OCI-LY1 (cell line): ENCODE results near the gene FAIM.

ENCODE experiments used
- H2AFZ ChIP-seq: fragments of 200-600 bp; sonication (generic), shearing (Covaris generic); 2 replicates; pipeline ENCODE4 v1.6.0; 2014; ENCODE audit warnings: antibody characterized with exemption, mild to moderate bottlenecking, low read length
- H3F3A ChIP-seq: fragments of 200-600 bp; sonication (generic), shearing (Covaris generic); 2 replicates; pipeline ENCODE4 v1.6.0; 2014; ENCODE audit warnings: mild to moderate bottlenecking, antibody characterized with exemption, low read length, moderate library complexity; ENCODE audit not compliant: insufficient read depth
- H3K27ac ChIP-seq: fragments of 200-600 bp; sonication (generic); 2 replicates; pipeline ENCODE4 v1.5.1; 2014; ENCODE audit warnings: low read length, mixed run types, mild to moderate bottlenecking, low read depth; ENCODE audit not compliant: poor library complexity, severe bottlenecking
- H3K27me3 ChIP-seq: fragments of 200-600 bp; sonication (generic); 2 replicates; pipeline ENCODE4 v1.6.0; 2014; ENCODE audit warnings: antibody characterized with exemption, mild to moderate bottlenecking, low read length, moderate library complexity; ENCODE audit not compliant: insufficient read depth
- H3K36me3 ChIP-seq: fragments of 200-600 bp; sonication (generic); 2 replicates; pipeline ENCODE4 v1.6.1; 2014; ENCODE audit warnings: mild to moderate bottlenecking, antibody characterized with exemption, low read length, moderate library complexity, mixed read lengths; ENCODE audit not compliant: insufficient read depth
- H3K4me1 ChIP-seq: fragments of 200-600 bp; sonication (generic); 2 replicates; pipeline ENCODE4 v1.5.1; 2014; ENCODE audit warnings: mild to moderate bottlenecking, low read length, moderate library complexity; ENCODE audit not compliant: insufficient read depth, severe bottlenecking
- H3K4me2 ChIP-seq: fragments of 200-600 bp; sonication (generic), shearing (Covaris generic); 2 replicates; pipeline ENCODE4 v1.6.1; 2014; ENCODE audit warnings: low read length
- H3K4me3 ChIP-seq: fragments of 200-600 bp; sonication (generic); 2 replicates; pipeline ENCODE4 v1.5.1; 2014; ENCODE audit warnings: low read length, low read depth, mild to moderate bottlenecking, mixed read lengths; ENCODE audit not compliant: poor library complexity, severe bottlenecking
- H3K79me2 ChIP-seq: fragments of 200-600 bp; shearing (Covaris generic); 2 replicates; pipeline ENCODE4 v1.6.1; 2016; ENCODE audit warnings: mixed run types, low read length, mixed read lengths; ENCODE audit not compliant: insufficient read depth
- H3K9ac ChIP-seq: fragments of 200-600 bp; sonication (generic), shearing (Covaris generic); 2 replicates; pipeline ENCODE4 v1.6.1; 2014; ENCODE audit warnings: mild to moderate bottlenecking, low read length, mixed read lengths
- H3K9me2 ChIP-seq: fragments of 200-600 bp; sonication (generic), shearing (Covaris generic); 2 replicates; pipeline ENCODE4 v1.6.1; 2014; ENCODE audit warnings: low read depth, mild to moderate bottlenecking, low read length, mixed read lengths
- H3K9me3 ChIP-seq: fragments of 200-600 bp; shearing (Covaris generic); 2 replicates; pipeline ENCODE4 v1.6.1; 2014; ENCODE audit warnings: low read length, mixed read lengths
- H4K20me1 ChIP-seq: fragments of 200-600 bp; sonication (generic), shearing (Covaris generic); 2 replicates; pipeline ENCODE4 v1.6.0; 2016; ENCODE audit warnings: mild to moderate bottlenecking, low read length; ENCODE audit not compliant: insufficient read depth
- CTCF ChIP-seq: fragments of 200-600 bp; sonication (generic), shearing (Covaris generic); IDR thresholded peaks from 2 replicates; pipeline ENCODE4 v1.5.1; 2017; ENCODE audit warnings: mild to moderate bottlenecking, antibody characterized with exemption, low read length, moderate library complexity, mixed read lengths
- EZH2 ChIP-seq: fragments of 200-600 bp; sonication (generic), shearing (Covaris generic); IDR thresholded peaks from 2 replicates; pipeline ENCODE4 v1.8.0; 2017; ENCODE audit warnings: borderline replicate concordance, mixed run types, mild to moderate bottlenecking, antibody characterized with exemption, low read length, moderate library complexity, mixed read lengths

Gene FAIM

DNA sequence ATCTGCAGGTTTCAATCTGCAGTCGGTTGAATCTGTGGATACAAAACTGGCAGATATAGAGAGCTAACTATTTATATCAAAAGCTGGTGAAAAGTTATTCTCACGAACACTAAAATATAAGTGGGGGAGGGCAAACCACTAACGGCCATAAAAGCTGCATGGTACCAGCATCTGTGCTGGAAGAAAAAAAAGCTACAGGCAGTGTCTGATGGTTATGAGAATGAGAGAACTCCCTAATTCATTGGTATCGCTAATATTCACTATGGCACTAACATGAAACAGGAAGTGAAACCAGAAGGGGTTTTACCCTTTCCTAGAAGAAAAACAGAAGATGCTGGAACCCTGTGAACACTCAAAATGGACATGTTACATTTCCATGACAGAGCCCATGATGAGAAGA, 30.4 kb upstream of the FAIM start:
- TF ChIP-seq CTCF (no peak), EZH2 (no peak)
- peak overlapping the region; percentile 71 for H3K27ac ChIP-seq
- no peaks in the 10 kb centered on the region for H3F3A ChIP-seq
- peak overlapping the region; percentile 44 for H3K4me2 ChIP-seq
- peaks cover 30% of the 10 kb centered on the region for H3K4me1 ChIP-seq
- no peak overlapping the region for H3K9ac ChIP-seq
- H3K9me3 ChIP-seq, result peaks cover 5% of the 10 kb centered on the region; the same call in 1 of the 2 replicates
- no peaks in the 10 kb centered on the region for H3K79me2 ChIP-seq
- no peak overlapping the region for H2AFZ ChIP-seq
- H3K4me3 ChIP-seq, result no peak overlapping the region
- H4K20me1 ChIP-seq, result no peaks in the 10 kb centered on the region
- H3K36me3 ChIP-seq, result no peaks in the 10 kb centered on the region; the same call in 1 of the 2 replicates
- H3K9me2 ChIP-seq, result no peaks in the 10 kb centered on the region
- no peaks in the 10 kb centered on the region for H3K27me3 ChIP-seq

DNA sequence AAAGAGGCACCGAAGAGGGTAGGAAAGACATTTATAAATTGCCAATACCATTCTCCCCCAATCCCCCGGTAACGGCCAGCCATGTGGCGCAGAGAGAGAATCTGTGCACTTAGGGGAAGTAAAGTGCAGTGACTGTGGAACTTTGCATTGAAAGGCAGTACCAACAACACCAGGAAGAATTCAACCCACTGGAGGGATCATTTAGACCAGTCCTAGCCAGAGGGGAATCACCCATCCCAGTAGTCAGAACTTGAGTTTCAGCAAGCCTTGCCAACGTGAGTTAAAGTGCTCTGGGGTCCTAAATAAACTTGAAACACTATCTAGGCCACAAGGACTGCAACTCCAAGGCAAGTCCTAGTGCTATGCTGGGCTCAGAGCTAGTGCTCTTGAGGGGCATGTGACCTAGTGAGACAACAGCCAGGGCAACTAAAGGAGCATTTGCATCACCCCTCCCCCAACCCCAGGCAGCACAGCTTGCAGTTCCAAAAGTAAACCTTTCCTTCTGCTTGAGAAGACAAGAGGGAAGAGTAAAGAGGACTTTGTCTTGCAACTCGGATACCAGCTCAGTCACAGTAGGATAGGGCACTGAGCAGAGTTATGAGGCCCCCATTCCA, 29.5 kb upstream of the FAIM start:
- Histone ChIP-seq H3K4me2 (peak overlapping the region; percentile 44; the same call in 1 of the 2 replicates), H3K9ac (no peak overlapping the region), H3K27me3 (no peaks in the 10 kb centered on the region), H3K9me2 (no peaks in the 10 kb centered on the region), H2AFZ (no peak overlapping the region), H3F3A (no peaks in the 10 kb centered on the region), H3K36me3 (no peaks in the 10 kb centered on the region), H3K4me3 (no peak overlapping the region), H3K27ac (peak overlapping the region; percentile 71), H3K9me3 (0 out of 2 replicates have a peak, but pooled peaks cover under 1% of the 10 kb centered on the region), H4K20me1 (no peaks in the 10 kb centered on the region), H3K79me2 (no peaks in the 10 kb centered on the region), H3K4me1 (peaks cover 30% of the 10 kb centered on the region)
- TF ChIP-seq CTCF, result no peak
- TF ChIP-seq EZH2, result no peak

- Histone ChIP-seq H4K20me1 (no peaks in the 10 kb centered on the region), H3K27ac (no peak overlapping the region), H2AFZ (no peak overlapping the region), H3K4me2 (no peak overlapping the region), H3K9ac (no peak overlapping the region), H3K9me2 (no peaks in the 10 kb centered on the region), H3K4me3 (no peak overlapping the region), H3F3A (no peaks in the 10 kb centered on the region), H3K79me2 (no peaks in the 10 kb centered on the region), H3K4me1 (peaks cover 7% of the 10 kb centered on the region), H3K9me3 (no peaks in the 10 kb centered on the region; the same call in 1 of the 2 replicates), H3K27me3 (no peaks in the 10 kb centered on the region), H3K36me3 (peaks cover 8% of the 10 kb centered on the region; the same call in 1 of the 2 replicates)
- TF ChIP-seq EZH2, result no peak
- no peak for TF ChIP-seq CTCF
These were observed 21.2 kb upstream of the FAIM start for GRCh38 chr3:138587374-138587773.
